HL-60 (cell line): Measurements from ENCODE around the gene EYS.

ENCODE experiments used
- POLR2AphosphoS5 ChIP-seq: IDR thresholded peaks from 2 replicates; pipeline ENCODE4 v1.6.1; 2012; ENCODE audit warnings: low read depth
- TF ChIP-seq, protein P1 (sequence below): IDR thresholded peaks from one replicate; pipeline ENCODE4 v1.5.1; 2011; ENCODE audit warnings: low read length, control low read depth, inconsistent platforms; ENCODE audit not compliant: insufficient read depth

DNA sequence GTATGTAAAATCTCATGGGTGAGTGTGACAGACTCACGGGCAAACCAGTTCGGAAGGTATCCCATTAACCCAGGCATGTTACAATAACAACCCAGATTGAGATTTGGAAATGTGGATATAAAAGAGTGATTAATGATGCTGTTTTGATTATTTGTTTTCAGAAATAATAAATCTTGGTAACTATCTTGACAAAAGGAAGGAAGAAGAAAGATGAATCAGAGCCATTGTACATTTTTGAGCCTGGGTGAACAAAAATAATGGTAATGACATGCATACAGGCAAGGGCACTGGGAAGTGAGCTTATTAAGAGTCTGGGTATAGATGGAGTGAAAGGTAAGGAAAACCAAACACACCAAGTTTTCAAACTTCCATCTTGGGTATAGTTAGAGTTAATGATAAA, 1209.4 kb downstream of the EYS start:
- TF ChIP-seq, protein P1, sequence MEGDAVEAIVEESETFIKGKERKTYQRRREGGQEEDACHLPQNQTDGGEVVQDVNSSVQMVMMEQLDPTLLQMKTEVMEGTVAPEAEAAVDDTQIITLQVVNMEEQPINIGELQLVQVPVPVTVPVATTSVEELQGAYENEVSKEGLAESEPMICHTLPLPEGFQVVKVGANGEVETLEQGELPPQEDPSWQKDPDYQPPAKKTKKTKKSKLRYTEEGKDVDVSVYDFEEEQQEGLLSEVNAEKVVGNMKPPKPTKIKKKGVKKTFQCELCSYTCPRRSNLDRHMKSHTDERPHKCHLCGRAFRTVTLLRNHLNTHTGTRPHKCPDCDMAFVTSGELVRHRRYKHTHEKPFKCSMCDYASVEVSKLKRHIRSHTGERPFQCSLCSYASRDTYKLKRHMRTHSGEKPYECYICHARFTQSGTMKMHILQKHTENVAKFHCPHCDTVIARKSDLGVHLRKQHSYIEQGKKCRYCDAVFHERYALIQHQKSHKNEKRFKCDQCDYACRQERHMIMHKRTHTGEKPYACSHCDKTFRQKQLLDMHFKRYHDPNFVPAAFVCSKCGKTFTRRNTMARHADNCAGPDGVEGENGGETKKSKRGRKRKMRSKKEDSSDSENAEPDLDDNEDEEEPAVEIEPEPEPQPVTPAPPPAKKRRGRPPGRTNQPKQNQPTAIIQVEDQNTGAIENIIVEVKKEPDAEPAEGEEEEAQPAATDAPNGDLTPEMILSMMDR = no peak
- no peak for TF ChIP-seq POLR2AphosphoS5
